Activated naive CD8-positive, alpha-beta T cell treated with anti-CD3 and anti-CD28 coated beads, Interleukin-2, amount 50 U/mL, for 24 hours (primary cell): ENCODE results near the gene PJA1.

Experiments
- ATAC-seq: fragments of 150-1000 bp; cut with Tn5 transposase; one replicate; pipeline ENCODE4 v1.10.0; 2021
- DNase-seq: peaks from one replicate; pipeline ENCODE4 v3.0.0; 2021
- H3K27ac Mint-ChIP-seq: one replicate; pipeline ENCODE4 v1.8.0; 2021; ENCODE audit warnings: mild to moderate bottlenecking, mixed read lengths
- H3K27me3 Mint-ChIP-seq: one replicate; pipeline ENCODE4 v1.8.0; 2021; ENCODE audit warnings: mixed read lengths
- H3K36me3 Mint-ChIP-seq: one replicate; pipeline ENCODE4 v1.8.0; 2021; ENCODE audit warnings: low read depth, mixed read lengths
- H3K4me1 Mint-ChIP-seq: one replicate; pipeline ENCODE4 v1.8.0; 2021; ENCODE audit warnings: mixed read lengths
- H3K4me3 Mint-ChIP-seq: one replicate; pipeline ENCODE4 v1.8.0; 2021; ENCODE audit warnings: mild to moderate bottlenecking, moderate library complexity, mixed read lengths
- H3K9me3 Mint-ChIP-seq: one replicate; pipeline ENCODE4 v1.8.0; 2021; ENCODE audit warnings: mixed read lengths

PJA1 gene

GRCh38 chrX:69182818-69183380 lies 17.6 kb upstream of the PJA1 start:
- Mint-ChIP-seq H3K27ac (no peak overlapping the region), H3K9me3 (no peaks in the 10 kb centered on the region), H3K36me3 (no peaks in the 10 kb centered on the region), H3K4me1 (no peaks in the 10 kb centered on the region), H3K27me3 (peaks cover 3% of the 10 kb centered on the region), H3K4me3 (no peak overlapping the region)
- DNase-seq (no peak), ATAC-seq (no peak)

- peaks cover 3% of the 10 kb centered on the region for H3K27me3 Mint-ChIP-seq
- no peak overlapping the region for H3K27ac Mint-ChIP-seq
- no peak overlapping the region for H3K4me3 Mint-ChIP-seq
- H3K36me3 Mint-ChIP-seq = no peaks in the 10 kb centered on the region
- no peaks in the 10 kb centered on the region for H3K4me1 Mint-ChIP-seq
- ATAC-seq (no peak), DNase-seq (no peak)
- H3K9me3 Mint-ChIP-seq = no peaks in the 10 kb centered on the region
These were observed 14.2 kb upstream of the PJA1 start for GRCh38 chrX:69179380-69179911.

- Mint-ChIP-seq H3K4me1 (no peaks in the 10 kb centered on the region), H3K27me3 (peaks cover 3% of the 10 kb centered on the region), H3K36me3 (no peaks in the 10 kb centered on the region), H3K9me3 (no peaks in the 10 kb centered on the region), H3K27ac (no peak overlapping the region), H3K4me3 (no peak overlapping the region)
- no peak for DNase-seq
- ATAC-seq = no peak
These were observed 13.3 kb upstream of the PJA1 start for GRCh38 chrX:69178592-69178991.

GRCh38 chrX:69177511-69178162 lies 12.4 kb upstream of the PJA1 start:
- Mint-ChIP-seq H3K27me3 (peaks cover 3% of the 10 kb centered on the region), H3K4me3 (no peak overlapping the region), H3K4me1 (no peaks in the 10 kb centered on the region), H3K27ac (no peak overlapping the region), H3K9me3 (no peaks in the 10 kb centered on the region), H3K36me3 (no peaks in the 10 kb centered on the region)
- ATAC-seq (no peak), DNase-seq (no peak)

- no peak for ATAC-seq
- Mint-ChIP-seq H3K27me3 (peaks cover 4% of the 10 kb centered on the region), H3K4me1 (no peaks in the 10 kb centered on the region), H3K9me3 (no peaks in the 10 kb centered on the region), H3K36me3 (no peaks in the 10 kb centered on the region), H3K27ac (no peak overlapping the region), H3K4me3 (no peak overlapping the region)
- DNase-seq = no peak
These were observed 10.8 kb upstream of the PJA1 start for GRCh38 chrX:69176053-69176452.

- no peak overlapping the region for H3K4me3 Mint-ChIP-seq
- no peak for ATAC-seq
These were observed 8.7 kb upstream of the PJA1 start for GRCh38 chrX:69173906-69174305.

GRCh38 chrX:69172937-69173336 lies 7.7 kb upstream of the PJA1 start:
- Mint-ChIP-seq H3K27ac (no peak overlapping the region), H3K9me3 (no peaks in the 10 kb centered on the region), H3K36me3 (no peaks in the 10 kb centered on the region), H3K27me3 (peaks cover 2% of the 10 kb centered on the region), H3K4me1 (no peaks in the 10 kb centered on the region), H3K4me3 (no peak overlapping the region)
- no peak for ATAC-seq
- no peak for DNase-seq

More at GRCh38 chrX:69173906-69174305, 8.7 kb upstream of the PJA1 start:
- H3K27ac Mint-ChIP-seq = no peak overlapping the region
- H3K36me3 Mint-ChIP-seq = no peaks in the 10 kb centered on the region
- DNase-seq = no peak
- no peaks in the 10 kb centered on the region for H3K4me1 Mint-ChIP-seq
- no peaks in the 10 kb centered on the region for H3K9me3 Mint-ChIP-seq
- peaks cover 2% of the 10 kb centered on the region for H3K27me3 Mint-ChIP-seq

GRCh38 chrX:69170319-69170718 lies 5.1 kb upstream of the PJA1 start:
- Mint-ChIP-seq H3K9me3 (no peaks in the 10 kb centered on the region), H3K27me3 (peaks cover 2% of the 10 kb centered on the region), H3K36me3 (no peaks in the 10 kb centered on the region), H3K4me3 (no peak overlapping the region), H3K27ac (no peak overlapping the region), H3K4me1 (no peaks in the 10 kb centered on the region)
- DNase-seq (no peak), ATAC-seq (no peak)

GRCh38 chrX:69163936-69164741 lies 1.1 kb downstream of the PJA1 start:
- H3K4me1 Mint-ChIP-seq = peaks cover 27% of the 10 kb centered on the region
- H3K27ac Mint-ChIP-seq = peak overlapping the region; percentile 71
- peak; percentile 37 for DNase-seq
- peak overlapping the region; percentile 73 for H3K4me3 Mint-ChIP-seq
- H3K36me3 Mint-ChIP-seq = peaks cover 12% of the 10 kb centered on the region
- H3K27me3 Mint-ChIP-seq = no peaks in the 10 kb centered on the region
- ATAC-seq = peak; percentile 79
- H3K9me3 Mint-ChIP-seq = no peaks in the 10 kb centered on the region

- Mint-ChIP-seq H3K36me3 (peaks cover 12% of the 10 kb centered on the region), H3K27ac (no peak overlapping the region), H3K4me3 (no peak overlapping the region), H3K27me3 (no peaks in the 10 kb centered on the region), H3K9me3 (no peaks in the 10 kb centered on the region), H3K4me1 (peaks cover 27% of the 10 kb centered on the region)
- DNase-seq = no peak
- no peak for ATAC-seq
These were observed 2.8 kb downstream of the PJA1 start for GRCh38 chrX:69162361-69162865.

GRCh38 chrX:69161786-69162349 lies 3.4 kb downstream of the PJA1 start:
- DNase-seq = no peak
- H3K36me3 Mint-ChIP-seq = peaks cover 12% of the 10 kb centered on the region
- no peak overlapping the region for H3K27ac Mint-ChIP-seq
- no peaks in the 10 kb centered on the region for H3K27me3 Mint-ChIP-seq
- H3K9me3 Mint-ChIP-seq = no peaks in the 10 kb centered on the region
- no peak overlapping the region for H3K4me3 Mint-ChIP-seq
- H3K4me1 Mint-ChIP-seq = peaks cover 27% of the 10 kb centered on the region
- ATAC-seq = no peak

GRCh38 chrX:69161371-69161770 lies 3.9 kb downstream of the PJA1 start:
- no peak overlapping the region for H3K4me3 Mint-ChIP-seq
- H3K9me3 Mint-ChIP-seq = no peaks in the 10 kb centered on the region
- peaks cover 27% of the 10 kb centered on the region for H3K4me1 Mint-ChIP-seq
- no peaks in the 10 kb centered on the region for H3K27me3 Mint-ChIP-seq
- DNase-seq (no peak), ATAC-seq (no peak)
- no peak overlapping the region for H3K27ac Mint-ChIP-seq
- H3K36me3 Mint-ChIP-seq = peaks cover 12% of the 10 kb centered on the region

GRCh38 chrX:69158166-69158980 lies 6.9 kb downstream of the PJA1 start:
- peak; percentile 18 for DNase-seq

GRCh38 chrX:69156638-69157037 lies 8.6 kb downstream of the PJA1 start:
- Mint-ChIP-seq H3K27ac (no peak overlapping the region), H3K27me3 (no peaks in the 10 kb centered on the region), H3K36me3 (peaks cover 2% of the 10 kb centered on the region), H3K9me3 (no peaks in the 10 kb centered on the region), H3K4me1 (peaks cover 6% of the 10 kb centered on the region), H3K4me3 (no peak overlapping the region)
- ATAC-seq (no peak), DNase-seq (no peak)

More at GRCh38 chrX:69158166-69158980, 6.9 kb downstream of the PJA1 start:
- peak; percentile 59 for ATAC-seq
- Mint-ChIP-seq H3K36me3 (peaks cover 12% of the 10 kb centered on the region), H3K4me3 (no peak overlapping the region), H3K9me3 (no peaks in the 10 kb centered on the region), H3K27ac (no peak overlapping the region), H3K4me1 (peaks cover 17% of the 10 kb centered on the region), H3K27me3 (no peaks in the 10 kb centered on the region)
